Caco-2 (cell line): ENCODE measurements around the gene DYNC2H1. TPM values are rescaled to one million over a fixed set of nuclear protein-coding genes. Genes with fewer than 3 reads are reported as not detected.

Source experiments
- BruUV-seq: library from RNA; stranded (reverse); fragments of 400-500 nt; replicated peaks from 2 replicates; lab custom pipeline; 2021; lab: Mats Ljungman, UMichigan
- CTCF ChIA-PET: fragments of 300-600 bp; sonication (Branson Sonifier 250); formaldehyde crosslinking; loops from one replicate; lab custom pipeline; 2022; ENCODE audit warnings: antibody characterized with exemption; lab: Charles Lee
- POLR2A ChIA-PET: fragments of 300-600 bp; sonication (Branson Sonifier 250); formaldehyde crosslinking; loops from one replicate; lab custom pipeline; 2022; ENCODE audit warnings: antibody characterized with exemption; lab: Charles Lee
- DNase-seq, 2 experiments: peaks; one replicate each; pipeline versions ENCODE4 v3.0.0 to v3.0.0-alpha.2; 2020 to 2022
- H3K27me3 ChIP-seq: replicated peaks from 2 replicates; pipeline ENCODE4 v1.6.0; 2011; ENCODE audit warnings: low read length; ENCODE audit not compliant: control insufficient read depth, insufficient read depth
- H3K36me3 ChIP-seq: 2 replicates; pipeline ENCODE4 v1.5.1; 2011; ENCODE audit warnings: low read length; ENCODE audit not compliant: control insufficient read depth, insufficient read depth
- H3K4me1 ChIP-seq: fragments of 250-450 bp; sonication (Bioruptor Pico); 2 replicates; pipeline ENCODE4 v1.5.1; 2020; ENCODE audit warnings: mild to moderate bottlenecking
- H3K4me3 ChIP-seq: 2 replicates; pipeline ENCODE4 v1.5.1; 2011; ENCODE audit warnings: low read depth, mild to moderate bottlenecking, control low read depth, low read length
- H3K9me3 ChIP-seq: fragments of 250-450 bp; sonication (Bioruptor Pico); 2 replicates; pipeline ENCODE4 v1.5.1; 2020; ENCODE audit warnings: mild to moderate bottlenecking, moderate library complexity
- H3K27ac Mint-ChIP-seq: one replicate; pipeline ENCODE4 v1.8.0; 2022; ENCODE audit warnings: mixed read lengths; ENCODE audit not compliant: unreplicated experiment
- H3K27me3 Mint-ChIP-seq: one replicate; pipeline ENCODE4 v1.8.0; 2022; ENCODE audit warnings: mixed read lengths; ENCODE audit not compliant: insufficient read depth, unreplicated experiment
- H3K36me3 Mint-ChIP-seq: one replicate; pipeline ENCODE4 v1.8.0; 2022; ENCODE audit warnings: mild to moderate bottlenecking, mixed read lengths; ENCODE audit not compliant: insufficient read depth, unreplicated experiment
- H3K4me1 Mint-ChIP-seq: one replicate; pipeline ENCODE4 v1.8.0; 2022; ENCODE audit warnings: low read depth, mixed read lengths; ENCODE audit not compliant: unreplicated experiment
- H3K4me3 Mint-ChIP-seq: one replicate; pipeline ENCODE4 v1.8.0; 2022; ENCODE audit warnings: mild to moderate bottlenecking, moderate library complexity, mixed read lengths; ENCODE audit not compliant: unreplicated experiment
- H3K9me3 Mint-ChIP-seq: one replicate; pipeline ENCODE4 v1.8.0; 2022; ENCODE audit warnings: mixed read lengths; ENCODE audit not compliant: unreplicated experiment
- intact Hi-C: fragments of 100-400 bp; cut with micrococcal nuclease; formaldehyde crosslinking; loops from one replicate; pipeline ENCODE4 v1.10.0; 2022; ENCODE audit not compliant: unreplicated experiment
- total RNA-seq: library from RNA; stranded (reverse); gene quantifications from 2 replicates; pipeline ENCODE4 v1.2.3, GENCODE V29; 2022
- TF ChIP-seq, protein P1 (sequence below), 2 experiments: fragments of 200-600 bp in 1 of 2; IDR thresholded peaks; 1 replicate in 1 of 2; 2 replicates in 1 of 2; pipeline versions ENCODE4 v1.5.1 to v1.8.0; 2011 to 2022; ENCODE audit warnings: antibody characterized with exemption in 1 of 2, control low read depth in 1 of 2, inconsistent platforms in 1 of 2, low read depth in 1 of 2, low read length in 1 of 2, mild to moderate bottlenecking in 1 of 2, moderate library complexity in 1 of 2; ENCODE audit not compliant: insufficient read depth in 1 of 2, severe bottlenecking in 1 of 2, unreplicated experiment in 1 of 2

DYNC2H1 gene
- total RNA-seq, 1 experiment from 2014 or later, result 6.5 TPM

DNA sequence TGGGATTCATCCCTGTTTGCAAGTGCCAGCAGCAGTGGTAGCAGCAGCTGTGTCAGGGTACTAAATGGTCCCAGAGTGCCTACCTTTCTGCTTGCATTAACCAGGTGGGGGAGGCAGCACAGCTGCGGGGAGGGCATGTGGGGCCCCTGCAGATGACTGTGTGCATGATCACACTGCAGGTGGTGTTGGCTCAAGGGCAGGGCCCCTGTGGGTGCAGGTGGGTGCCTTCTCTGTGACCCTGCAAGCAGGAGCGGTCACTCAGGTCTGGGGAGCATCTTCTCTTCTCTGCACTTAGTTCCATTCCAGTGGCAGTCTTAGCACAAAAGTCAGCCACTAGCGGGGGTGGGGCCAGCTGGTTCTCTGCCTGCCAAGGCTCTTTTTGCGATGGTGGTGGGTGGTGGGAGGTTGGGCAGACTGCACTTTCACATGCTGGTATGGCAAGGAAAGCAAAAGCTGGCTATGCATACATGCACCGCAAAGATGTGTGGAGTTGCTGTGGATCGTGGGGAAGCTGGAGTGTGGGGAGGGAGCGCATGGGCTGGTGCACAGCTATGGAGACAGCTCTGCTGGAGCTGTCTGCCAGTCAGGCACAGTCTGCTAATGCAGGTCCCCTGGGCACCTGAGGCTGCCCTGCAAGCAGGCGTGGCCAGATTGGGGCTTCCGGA, 157.1 kb downstream of the DYNC2H1 start:
- H3K27ac Mint-ChIP-seq, result no peak overlapping the region
- Histone ChIP-seq H3K36me3 (no peaks in the 10 kb centered on the region), H3K4me1 (no peaks in the 10 kb centered on the region), H3K4me3 (no peak overlapping the region), H3K27me3 (no peaks in the 10 kb centered on the region), H3K9me3 (no peaks in the 10 kb centered on the region)
- DNase-seq, result no peak
- H3K27me3 Mint-ChIP-seq, result no peaks in the 10 kb centered on the region
- TF ChIP-seq, protein P1, sequence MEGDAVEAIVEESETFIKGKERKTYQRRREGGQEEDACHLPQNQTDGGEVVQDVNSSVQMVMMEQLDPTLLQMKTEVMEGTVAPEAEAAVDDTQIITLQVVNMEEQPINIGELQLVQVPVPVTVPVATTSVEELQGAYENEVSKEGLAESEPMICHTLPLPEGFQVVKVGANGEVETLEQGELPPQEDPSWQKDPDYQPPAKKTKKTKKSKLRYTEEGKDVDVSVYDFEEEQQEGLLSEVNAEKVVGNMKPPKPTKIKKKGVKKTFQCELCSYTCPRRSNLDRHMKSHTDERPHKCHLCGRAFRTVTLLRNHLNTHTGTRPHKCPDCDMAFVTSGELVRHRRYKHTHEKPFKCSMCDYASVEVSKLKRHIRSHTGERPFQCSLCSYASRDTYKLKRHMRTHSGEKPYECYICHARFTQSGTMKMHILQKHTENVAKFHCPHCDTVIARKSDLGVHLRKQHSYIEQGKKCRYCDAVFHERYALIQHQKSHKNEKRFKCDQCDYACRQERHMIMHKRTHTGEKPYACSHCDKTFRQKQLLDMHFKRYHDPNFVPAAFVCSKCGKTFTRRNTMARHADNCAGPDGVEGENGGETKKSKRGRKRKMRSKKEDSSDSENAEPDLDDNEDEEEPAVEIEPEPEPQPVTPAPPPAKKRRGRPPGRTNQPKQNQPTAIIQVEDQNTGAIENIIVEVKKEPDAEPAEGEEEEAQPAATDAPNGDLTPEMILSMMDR (IDR thresholded peaks at IDR 0.05; ENCODE audit: insufficient read depth in 1 of 2, low read depth in 1 of 2, low read length in 1 of 2, severe bottlenecking in 1 of 2, unreplicated experiment in 1 of 2), result no peak
- no peak overlapping the region for H3K4me3 Mint-ChIP-seq
- no peaks in the 10 kb centered on the region for H3K9me3 Mint-ChIP-seq
- ChIA-PET POLR2A (no interaction called here), CTCF (no interaction called here)
- BruUV-seq, result no TSS peak
- no peaks in the 10 kb centered on the region for H3K4me1 Mint-ChIP-seq
- intact Hi-C loops, result no loop called here
- no peaks in the 10 kb centered on the region for H3K36me3 Mint-ChIP-seq

DNA sequence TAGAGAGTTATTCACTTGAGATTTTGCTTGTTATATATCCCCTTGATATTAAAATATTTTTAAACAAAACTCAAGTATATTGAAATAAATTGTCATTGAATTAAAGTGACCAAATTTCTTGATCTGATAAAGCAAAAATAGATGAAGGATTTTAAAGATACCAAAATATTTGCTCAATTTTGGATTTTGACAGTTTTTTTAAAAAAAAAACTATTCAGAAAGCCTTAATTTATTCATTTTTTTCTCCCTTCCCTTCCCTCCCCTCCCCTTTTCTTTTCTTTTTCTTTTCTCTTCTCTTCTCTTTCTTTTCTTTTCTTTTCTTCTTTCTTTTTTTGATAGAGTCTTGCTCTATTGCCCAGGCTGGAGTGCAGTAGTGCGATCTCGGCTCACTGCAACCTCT, 163.7 kb downstream of the DYNC2H1 start:
- no peaks in the 10 kb centered on the region for H3K27me3 Mint-ChIP-seq
- intact Hi-C loops, result no loop called here
- Histone ChIP-seq H3K27me3 (no peaks in the 10 kb centered on the region), H3K4me3 (no peak overlapping the region), H3K36me3 (no peaks in the 10 kb centered on the region), H3K4me1 (no peaks in the 10 kb centered on the region), H3K9me3 (no peaks in the 10 kb centered on the region)
- no peaks in the 10 kb centered on the region for H3K4me1 Mint-ChIP-seq
- no peaks in the 10 kb centered on the region for H3K36me3 Mint-ChIP-seq
- no peaks in the 10 kb centered on the region for H3K9me3 Mint-ChIP-seq
- no peak overlapping the region for H3K4me3 Mint-ChIP-seq
- TF ChIP-seq, protein P1 (IDR thresholded peaks at IDR 0.05; ENCODE audit: insufficient read depth in 1 of 2, low read depth in 1 of 2, low read length in 1 of 2, severe bottlenecking in 1 of 2, unreplicated experiment in 1 of 2), result no peak
- no peak overlapping the region for H3K27ac Mint-ChIP-seq
- no TSS peak for BruUV-seq
- ChIA-PET CTCF (no interaction called here), POLR2A (no interaction called here)
- DNase-seq, result no peak

DNA sequence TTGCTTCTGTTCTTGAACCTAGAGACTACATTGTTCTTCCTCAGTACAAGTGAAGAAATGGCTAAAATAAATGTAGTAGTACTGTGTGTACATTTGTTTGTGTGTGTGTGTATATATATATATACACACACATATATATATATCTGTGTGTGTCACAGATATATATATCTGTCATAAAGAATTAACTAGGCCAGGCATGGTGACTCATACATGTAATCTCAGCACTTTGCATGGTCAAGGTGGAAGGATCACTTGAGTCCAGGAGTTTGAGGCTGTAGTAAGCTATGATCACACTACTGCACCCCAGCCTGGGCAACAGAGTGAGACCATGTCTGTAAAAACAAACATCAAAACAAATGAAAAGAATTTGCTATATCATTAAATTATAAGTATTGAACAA, 164.8 kb downstream of the DYNC2H1 start:
- no peaks in the 10 kb centered on the region for H3K36me3 ChIP-seq
- CTCF ChIA-PET, result no interaction called here
- Mint-ChIP-seq H3K4me1 (no peaks in the 10 kb centered on the region), H3K4me3 (no peak overlapping the region), H3K27ac (no peak overlapping the region), H3K36me3 (no peaks in the 10 kb centered on the region), H3K27me3 (no peaks in the 10 kb centered on the region), H3K9me3 (no peaks in the 10 kb centered on the region)
- H3K4me3 ChIP-seq, result no peak overlapping the region
- BruUV-seq, result no TSS peak
- no peaks in the 10 kb centered on the region for H3K27me3 ChIP-seq
- no peaks in the 10 kb centered on the region for H3K9me3 ChIP-seq
- POLR2A ChIA-PET, result no interaction called here
- no peak for DNase-seq
- TF ChIP-seq, protein P1 (IDR thresholded peaks at IDR 0.05; ENCODE audit: insufficient read depth in 1 of 2, low read depth in 1 of 2, low read length in 1 of 2, severe bottlenecking in 1 of 2, unreplicated experiment in 1 of 2), result no peak
- intact Hi-C loops, result no loop called here
- no peaks in the 10 kb centered on the region for H3K4me1 ChIP-seq
